ENCODE measurements around the gene KLF7.

Gene KLF7

DNA sequence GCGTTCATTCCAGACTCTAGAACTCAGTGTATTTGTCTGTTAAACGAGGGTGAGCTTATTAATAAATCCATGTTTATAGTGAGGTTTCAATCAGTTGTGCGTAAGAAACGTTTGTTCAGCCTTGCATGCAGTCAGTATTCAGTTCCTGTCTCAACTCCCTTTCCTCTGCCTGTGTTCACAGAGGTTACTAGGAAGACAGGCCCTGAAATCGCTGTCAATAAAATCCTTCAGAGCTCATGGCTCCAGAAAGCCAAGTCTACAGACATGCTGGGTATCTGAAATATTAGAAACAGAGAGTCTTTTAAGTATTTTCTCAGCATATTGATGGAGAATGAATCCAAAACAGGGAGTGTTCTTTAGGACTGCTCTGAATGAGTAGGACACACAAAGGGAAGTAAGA, 75.4 kb downstream of the KLF7 start:
- WGBS: 87% methylated on average over 5 of the region's 5 CpGs
- Histone ChIP-seq H3K36me3 (ENCODE audit: insufficient read depth, low read length) (peaks cover 19% of the 10 kb centered on the region), H3K4me1 (ENCODE audit: insufficient read depth, low read length) (peaks cover 63% of the 10 kb centered on the region), H3K4me3 (ENCODE audit: low read length) (no peak overlapping the region), H3K27ac (ENCODE audit: low read depth, low read length) (no peak overlapping the region), H3K9me3 (ENCODE audit: insufficient read depth, low read depth, low read length) (no peaks in the 10 kb centered on the region), H3K27me3 (ENCODE audit: insufficient read depth, low read length) (no peaks in the 10 kb centered on the region), H3K9ac (ENCODE audit: low read depth, low read length) (no peak overlapping the region)

DNA sequence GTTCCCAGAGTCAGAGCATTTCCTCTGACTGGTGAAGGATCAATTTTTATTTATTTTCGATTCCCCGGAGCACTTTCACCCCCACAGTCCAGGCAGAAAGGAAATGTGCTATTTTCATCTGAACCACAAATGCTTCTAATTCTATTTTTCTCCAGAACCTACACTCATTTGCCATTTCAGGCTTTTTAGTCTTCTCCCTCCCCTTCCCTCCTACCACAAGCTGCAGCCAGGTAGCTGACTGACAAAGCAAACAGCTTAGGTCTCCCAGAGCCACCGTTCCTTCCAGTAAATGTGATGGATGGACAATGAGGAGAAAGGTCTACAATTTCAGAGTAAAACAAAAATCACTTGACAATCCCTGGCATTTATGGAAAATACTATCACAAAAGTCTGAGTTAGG, 76.9 kb downstream of the KLF7 start:
- H3K9ac ChIP-seq (ENCODE audit: low read depth, low read length): no peak overlapping the region
- H3K4me3 ChIP-seq (ENCODE audit: low read length): no peak overlapping the region
- H3K9me3 ChIP-seq (ENCODE audit: insufficient read depth, low read depth, low read length): no peaks in the 10 kb centered on the region
- peaks cover 52% of the 10 kb centered on the region for H3K4me1 ChIP-seq (ENCODE audit: insufficient read depth, low read length)
- H3K27ac ChIP-seq (ENCODE audit: low read depth, low read length): no peak overlapping the region
- H3K36me3 ChIP-seq (ENCODE audit: insufficient read depth, low read length): peaks cover 28% of the 10 kb centered on the region
- H3K27me3 ChIP-seq (ENCODE audit: insufficient read depth, low read length): no peaks in the 10 kb centered on the region
- 96% methylated on average over 2 of the region's 3 CpGs for WGBS

DNA sequence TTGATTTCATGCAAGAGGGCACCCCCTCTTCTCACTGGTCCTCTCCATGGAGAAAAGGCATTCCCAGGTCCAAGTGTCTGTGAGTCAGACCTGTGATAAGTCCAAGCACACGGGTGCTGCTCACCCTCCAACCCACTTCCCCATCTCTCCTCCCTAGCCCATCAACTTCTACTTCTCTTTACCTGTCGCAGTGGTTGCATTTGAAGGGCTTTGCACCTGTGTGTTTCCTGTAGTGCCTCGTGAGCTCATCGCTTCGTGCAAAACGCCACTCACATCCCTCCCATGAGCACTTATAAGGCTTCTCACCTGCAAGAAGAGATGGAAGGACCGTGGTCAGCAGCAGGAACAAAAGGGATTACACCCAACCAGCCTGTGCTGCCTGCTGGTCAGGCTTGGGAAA, 77.5 kb downstream of the KLF7 start:
- H3K27ac ChIP-seq (ENCODE audit: low read depth, low read length): no peak overlapping the region
- no peaks in the 10 kb centered on the region for H3K27me3 ChIP-seq (ENCODE audit: insufficient read depth, low read length)
- peaks cover 28% of the 10 kb centered on the region for H3K36me3 ChIP-seq (ENCODE audit: insufficient read depth, low read length)
- WGBS: 83% methylated on average over 7 of the region's 7 CpGs
- no peak overlapping the region for H3K4me3 ChIP-seq (ENCODE audit: low read length)
- no peak overlapping the region for H3K9ac ChIP-seq (ENCODE audit: low read depth, low read length)
- peaks cover 46% of the 10 kb centered on the region for H3K4me1 ChIP-seq (ENCODE audit: insufficient read depth, low read length)
- H3K9me3 ChIP-seq (ENCODE audit: insufficient read depth, low read depth, low read length): no peaks in the 10 kb centered on the region

DNA sequence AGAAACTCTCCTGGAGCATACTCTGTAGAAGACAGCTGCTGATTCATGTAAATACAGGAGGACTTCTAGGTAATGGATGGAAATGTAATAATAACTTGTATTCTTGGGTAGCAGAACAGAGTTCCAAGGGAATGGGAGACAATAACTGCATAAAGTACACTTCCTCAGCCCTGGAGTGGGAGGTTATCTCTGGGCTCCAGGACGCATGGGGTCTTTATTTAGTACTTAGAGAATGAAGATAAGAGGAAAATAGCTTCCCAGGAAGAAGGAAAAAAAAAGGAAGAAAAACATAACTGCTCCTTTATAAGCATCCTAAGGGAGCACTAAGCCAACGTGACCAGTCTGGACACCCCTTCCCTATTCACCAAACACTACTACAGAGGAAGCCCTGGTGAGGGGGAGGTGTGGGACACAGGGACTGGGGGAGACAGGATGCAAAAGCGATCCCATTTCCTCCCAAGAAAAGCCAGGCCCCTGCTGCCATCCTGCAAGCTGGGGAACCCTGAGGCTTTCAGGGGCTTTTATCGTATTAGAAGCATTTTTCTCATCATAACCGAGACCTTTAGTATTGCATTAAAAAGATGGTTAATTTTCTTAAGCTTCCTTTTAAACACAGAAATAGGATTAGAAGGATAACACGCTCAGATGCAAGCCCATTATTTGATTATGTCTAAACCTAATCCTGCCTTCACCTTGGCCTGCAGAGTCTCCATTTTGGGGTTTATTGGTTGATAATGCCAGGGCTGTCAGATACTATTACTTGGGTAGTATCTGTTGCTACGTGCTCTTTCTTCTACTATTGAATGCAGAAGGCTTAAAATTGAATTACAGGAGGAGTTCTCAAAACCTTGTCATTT, 78.5 kb downstream of the KLF7 start:
- Histone ChIP-seq H3K27me3 (ENCODE audit: insufficient read depth, low read length) (no peaks in the 10 kb centered on the region), H3K9ac (ENCODE audit: low read depth, low read length) (no peak overlapping the region), H3K27ac (ENCODE audit: low read depth, low read length) (no peak overlapping the region), H3K9me3 (ENCODE audit: insufficient read depth, low read depth, low read length) (no peaks in the 10 kb centered on the region), H3K4me3 (ENCODE audit: low read length) (no peak overlapping the region), H3K36me3 (ENCODE audit: insufficient read depth, low read length) (peaks cover 35% of the 10 kb centered on the region), H3K4me1 (ENCODE audit: insufficient read depth, low read length) (peaks cover 36% of the 10 kb centered on the region)
- WGBS: 92% methylated on average over 5 of the region's 7 CpGs

DNA sequence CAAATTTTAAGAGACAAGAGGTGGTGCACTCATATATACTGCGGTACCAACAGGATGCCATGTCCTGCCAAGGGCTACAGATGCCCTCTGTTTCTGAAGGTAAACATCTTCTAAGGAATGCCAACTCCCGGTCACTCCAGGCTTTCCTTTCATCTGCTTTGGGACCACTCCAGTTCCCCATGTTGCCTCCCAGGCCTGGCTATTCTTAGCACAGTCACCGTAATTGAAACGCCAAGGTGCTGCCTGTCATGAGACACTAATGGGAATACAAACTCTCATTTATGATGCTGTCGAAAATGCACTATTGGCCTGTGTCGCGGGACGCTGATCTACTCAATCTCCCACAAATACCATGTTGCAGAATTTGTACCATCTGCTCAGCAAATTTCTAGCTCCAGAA, 79.6 kb downstream of the KLF7 start:
- no peaks in the 10 kb centered on the region for H3K27me3 ChIP-seq (ENCODE audit: insufficient read depth, low read length)
- no peak overlapping the region for H3K4me3 ChIP-seq (ENCODE audit: low read length)
- H3K36me3 ChIP-seq (ENCODE audit: insufficient read depth, low read length): peaks cover 46% of the 10 kb centered on the region
- 88% methylated on average over 8 of the region's 8 CpGs for WGBS
- no peak overlapping the region for H3K9ac ChIP-seq (ENCODE audit: low read depth, low read length)
- H3K4me1 ChIP-seq (ENCODE audit: insufficient read depth, low read length): peaks cover 29% of the 10 kb centered on the region
- no peak overlapping the region for H3K27ac ChIP-seq (ENCODE audit: low read depth, low read length)
- no peaks in the 10 kb centered on the region for H3K9me3 ChIP-seq (ENCODE audit: insufficient read depth, low read depth, low read length)

DNA sequence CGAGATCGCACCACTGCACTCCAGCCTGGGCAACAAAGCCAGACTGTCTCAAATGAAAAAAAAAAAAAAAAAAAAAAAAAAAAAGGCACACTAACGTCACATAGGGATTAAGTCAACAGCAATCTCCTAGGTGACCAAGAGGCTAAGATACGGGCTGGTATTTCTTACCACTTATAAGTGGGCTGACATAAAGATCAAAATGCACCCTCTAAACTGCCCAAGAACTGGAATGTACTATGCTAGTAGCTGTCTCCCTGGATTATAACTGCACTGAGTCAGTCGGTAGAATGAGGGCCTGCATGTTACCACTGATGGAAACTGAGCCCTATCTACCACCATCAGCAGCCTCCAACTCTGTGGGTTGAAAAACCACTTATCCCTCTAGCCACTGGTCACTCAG, 80.6 kb downstream of the KLF7 start:
- Histone ChIP-seq H3K36me3 (ENCODE audit: insufficient read depth, low read length) (peaks cover 56% of the 10 kb centered on the region), H3K4me3 (ENCODE audit: low read length) (no peak overlapping the region), H3K9ac (ENCODE audit: low read depth, low read length) (no peak overlapping the region), H3K27me3 (ENCODE audit: insufficient read depth, low read length) (no peaks in the 10 kb centered on the region), H3K27ac (ENCODE audit: low read depth, low read length) (no peak overlapping the region), H3K9me3 (ENCODE audit: insufficient read depth, low read depth, low read length) (no peaks in the 10 kb centered on the region), H3K4me1 (ENCODE audit: insufficient read depth, low read length) (peaks cover 19% of the 10 kb centered on the region)
- WGBS: 98% methylated on average over 5 of the region's 5 CpGs

DNA sequence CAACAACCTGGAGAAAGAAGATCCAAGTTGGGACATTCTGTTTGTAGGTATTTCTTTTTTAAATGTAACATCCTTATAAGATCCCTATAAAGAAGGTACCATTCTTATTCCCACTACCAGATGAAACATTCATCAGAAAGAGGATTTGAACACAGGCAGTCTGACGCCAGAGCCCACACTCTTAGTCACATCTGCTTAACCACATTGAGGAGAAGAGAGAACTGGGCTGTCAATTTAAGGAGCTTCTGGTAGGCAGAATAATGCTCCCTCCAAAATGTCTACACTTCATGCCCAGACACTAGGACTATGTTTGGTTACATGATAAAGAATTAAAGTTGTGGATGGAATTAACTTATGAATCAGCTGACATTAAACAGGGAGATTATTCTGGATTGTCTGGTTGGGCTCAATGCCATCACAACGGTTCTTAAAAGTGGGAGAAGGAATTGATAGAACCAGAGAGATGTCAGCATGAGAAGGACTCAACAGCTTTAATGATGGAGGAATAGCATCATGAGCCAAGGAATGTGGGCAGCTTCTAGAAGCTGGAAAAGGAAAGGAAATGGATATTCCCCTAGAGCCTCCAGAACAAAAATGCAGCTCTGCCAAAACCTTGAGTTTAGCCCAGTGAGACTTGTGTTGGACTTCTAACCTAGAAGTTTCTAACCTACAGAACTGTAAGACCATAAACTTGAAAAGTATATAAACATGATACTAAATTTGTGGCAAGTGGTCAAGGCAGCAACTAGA, 82.2 kb downstream of the KLF7 start:
- 90% methylated on average over 2 of the region's 2 CpGs for WGBS
- Histone ChIP-seq H3K9me3 (ENCODE audit: insufficient read depth, low read depth, low read length) (no peaks in the 10 kb centered on the region), H3K27ac (ENCODE audit: low read depth, low read length) (no peak overlapping the region), H3K4me1 (ENCODE audit: insufficient read depth, low read length) (peaks cover 3% of the 10 kb centered on the region; the same call in 1 of the 2 replicates), H3K27me3 (ENCODE audit: insufficient read depth, low read length) (no peaks in the 10 kb centered on the region), H3K36me3 (ENCODE audit: insufficient read depth, low read length) (peaks cover 67% of the 10 kb centered on the region), H3K4me3 (ENCODE audit: low read length) (no peak overlapping the region), H3K9ac (ENCODE audit: low read depth, low read length) (no peak overlapping the region)

DNA sequence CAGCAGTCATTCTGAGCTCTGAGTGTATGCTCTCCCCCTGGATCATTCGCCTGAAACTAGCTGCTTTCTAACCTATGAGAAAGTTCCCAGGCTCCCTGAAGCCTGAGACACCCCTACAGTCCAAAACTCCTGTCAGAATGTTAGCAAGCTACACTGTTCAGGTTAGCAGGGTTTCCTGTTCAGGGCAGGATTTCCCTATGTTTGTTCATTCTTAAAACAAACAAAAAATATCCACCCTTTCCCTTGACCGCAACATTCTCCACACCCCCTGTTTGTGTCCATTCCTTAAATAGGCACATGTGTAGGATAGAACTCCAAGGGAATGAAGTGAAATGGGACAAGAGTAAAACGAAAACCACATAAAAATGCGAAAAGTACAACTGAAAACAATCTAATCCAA, 83.1 kb downstream of the KLF7 start:
- H3K27ac ChIP-seq (ENCODE audit: low read depth, low read length): no peak overlapping the region
- H3K9ac ChIP-seq (ENCODE audit: low read depth, low read length): no peak overlapping the region
- H3K36me3 ChIP-seq (ENCODE audit: insufficient read depth, low read length): peaks cover 67% of the 10 kb centered on the region
- WGBS: 91% methylated on average over 3 of the region's 4 CpGs
- H3K9me3 ChIP-seq (ENCODE audit: insufficient read depth, low read depth, low read length): no peaks in the 10 kb centered on the region
- no peaks in the 10 kb centered on the region for H3K4me1 ChIP-seq (ENCODE audit: insufficient read depth, low read length)
- no peak overlapping the region for H3K4me3 ChIP-seq (ENCODE audit: low read length)
- no peaks in the 10 kb centered on the region for H3K27me3 ChIP-seq (ENCODE audit: insufficient read depth, low read length)

DNA sequence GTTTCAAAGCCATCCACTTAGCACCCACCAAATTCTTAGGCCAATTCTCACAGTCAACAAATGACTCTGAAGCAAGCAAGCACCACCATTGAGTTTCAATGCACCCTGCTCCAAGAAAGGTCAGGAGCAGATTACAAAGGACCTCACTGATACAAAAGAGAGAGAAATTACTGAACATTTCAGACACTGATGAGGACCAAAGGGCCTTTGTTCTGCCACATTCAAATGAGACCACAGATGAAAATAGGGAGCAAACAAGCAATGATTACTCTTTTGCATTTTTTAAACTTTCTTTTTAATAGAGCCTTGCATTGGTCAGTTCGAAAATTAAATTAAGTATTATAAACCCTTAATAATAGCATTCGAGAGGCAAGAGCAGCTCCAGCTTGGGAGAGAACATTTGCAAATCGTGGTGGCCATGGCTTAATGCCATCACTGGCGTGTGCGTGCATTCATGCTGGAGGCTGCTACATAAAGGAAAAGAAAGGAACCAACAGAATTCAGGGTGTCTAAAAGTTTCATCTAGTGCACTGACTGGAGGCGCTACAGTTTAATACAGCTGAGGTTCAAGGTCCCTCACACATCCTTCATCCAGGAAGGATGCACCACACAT, 87.5 kb downstream of the KLF7 start:
- H3K27ac ChIP-seq (ENCODE audit: low read depth, low read length): no peak overlapping the region
- peaks cover 39% of the 10 kb centered on the region for H3K36me3 ChIP-seq (ENCODE audit: insufficient read depth, low read length)
- peaks cover 33% of the 10 kb centered on the region for H3K4me1 ChIP-seq (ENCODE audit: insufficient read depth, low read length)
- H3K9ac ChIP-seq (ENCODE audit: low read depth, low read length): no peak overlapping the region
- 97% methylated on average over 6 of the region's 6 CpGs for WGBS
- no peaks in the 10 kb centered on the region for H3K9me3 ChIP-seq (ENCODE audit: insufficient read depth, low read depth, low read length)
- no peaks in the 10 kb centered on the region for H3K27me3 ChIP-seq (ENCODE audit: insufficient read depth, low read length)
- H3K4me3 ChIP-seq (ENCODE audit: low read length): no peak overlapping the region

DNA sequence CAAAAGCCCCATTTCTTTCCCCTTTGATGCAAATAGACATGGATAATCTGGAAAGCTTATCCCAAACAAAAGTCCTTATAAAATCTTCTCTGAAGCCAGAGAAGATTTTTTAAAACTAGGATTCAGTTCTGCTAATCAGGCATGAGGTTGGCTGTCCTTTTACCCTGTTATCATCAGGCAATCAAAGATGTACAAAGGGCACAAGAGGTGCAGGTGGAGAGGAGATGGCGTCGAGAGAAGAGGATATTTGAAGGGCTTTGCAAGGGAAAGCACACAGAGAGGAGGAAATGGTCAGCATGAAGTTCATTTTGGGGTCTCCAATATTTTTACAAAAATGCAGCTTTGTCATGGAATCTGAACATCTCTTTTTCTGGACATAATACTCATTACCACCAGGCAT, 88.5 kb downstream of the KLF7 start:
- Histone ChIP-seq H3K36me3 (ENCODE audit: insufficient read depth, low read length) (peaks cover 32% of the 10 kb centered on the region), H3K4me3 (ENCODE audit: low read length) (no peak overlapping the region), H3K4me1 (ENCODE audit: insufficient read depth, low read length) (peaks cover 33% of the 10 kb centered on the region), H3K9me3 (ENCODE audit: insufficient read depth, low read depth, low read length) (no peaks in the 10 kb centered on the region), H3K9ac (ENCODE audit: low read depth, low read length) (no peak overlapping the region), H3K27me3 (ENCODE audit: insufficient read depth, low read length) (no peaks in the 10 kb centered on the region), H3K27ac (ENCODE audit: low read depth, low read length) (no peak overlapping the region)
- WGBS: 91% methylated on average over 2 of the region's 2 CpGs

DNA sequence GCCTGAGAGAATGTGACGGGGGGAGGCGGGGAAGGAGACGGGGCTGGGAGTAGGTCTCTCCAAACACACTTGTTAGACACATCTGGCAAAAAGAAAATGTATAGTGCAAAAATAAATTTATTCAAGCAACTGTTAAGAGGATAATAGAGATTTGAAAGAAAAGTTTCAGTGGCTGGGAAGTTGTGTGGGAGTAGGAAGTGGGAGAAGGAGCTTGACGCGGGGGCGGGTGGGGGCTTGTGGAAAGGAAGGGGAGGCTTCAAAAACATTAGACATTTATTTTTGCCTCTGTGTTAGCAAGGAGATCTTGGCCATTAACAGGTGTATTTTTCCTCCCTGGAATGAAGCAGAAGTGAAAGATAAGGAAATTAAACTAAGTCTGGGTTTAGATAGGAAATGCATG, 90.3 kb downstream of the KLF7 start:
- H3K4me1 ChIP-seq (ENCODE audit: insufficient read depth, low read length): peaks cover 33% of the 10 kb centered on the region
- 92% methylated on average over 6 of the region's 6 CpGs for WGBS
- H3K4me3 ChIP-seq (ENCODE audit: low read length): no peak overlapping the region

More for the DNA sequence above, 90.3 kb downstream of the KLF7 start:
- Histone ChIP-seq H3K36me3 (ENCODE audit: insufficient read depth, low read length) (peaks cover 14% of the 10 kb centered on the region), H3K9me3 (ENCODE audit: insufficient read depth, low read depth, low read length) (no peaks in the 10 kb centered on the region), H3K27me3 (ENCODE audit: insufficient read depth, low read length) (no peaks in the 10 kb centered on the region), H3K9ac (ENCODE audit: low read depth, low read length) (no peak overlapping the region), H3K27ac (ENCODE audit: low read depth, low read length) (no peak overlapping the region)

Data from HUES64 (cell line).